Ishikawa (cell line): Measurements from ENCODE around the gene DRD3.

Experiments used
- CEBPB ChIP-seq: IDR thresholded peaks from 2 replicates; pipeline ENCODE4 v1.6.1; 2012
- EP300 ChIP-seq: IDR thresholded peaks from 2 replicates; pipeline ENCODE4 v1.6.1; 2012; ENCODE audit warnings: borderline replicate concordance
- MAX ChIP-seq: IDR thresholded peaks from 2 replicates; pipeline ENCODE4 v1.6.1; 2012
- REST ChIP-seq: IDR thresholded peaks from 2 replicates; pipeline ENCODE4 v1.6.1; 2012; ENCODE audit warnings: low read depth, mild to moderate bottlenecking
- TAF1 ChIP-seq: IDR thresholded peaks from 2 replicates; pipeline ENCODE4 v1.6.1; 2012; ENCODE audit warnings: low read depth, mild to moderate bottlenecking

GRCh38 chr3:114126461-114126860 lies 52.4 kb downstream of the DRD3 start:
- TF ChIP-seq CEBPB (no peak), MAX (no peak), EP300 (no peak), TAF1 (no peak), REST (no peak)
